Activated CD8-positive, alpha-beta memory T cell treated with anti-CD3 and anti-CD28 coated beads, Interleukin-2, amount 50 U/mL, for 48 hours (primary cell): ENCODE data around the gene ZNF75A.

Source experiments
- DNase-seq: peaks from one replicate; pipeline ENCODE4 v3.0.0-alpha.2; 2020

ZNF75A gene

GRCh38 chr16:3289998-3290673 lies 15.2 kb upstream of the ZNF75A start:
- DNase-seq = no peak

- DNase-seq = no peak
Observed at GRCh38 chr16:3292604-3293003, 12.7 kb upstream of the ZNF75A start.

- no peak for DNase-seq
Observed at GRCh38 chr16:3295209-3295608, 10.1 kb upstream of the ZNF75A start.

- no peak for DNase-seq
Observed at GRCh38 chr16:3295783-3296182, 9.5 kb upstream of the ZNF75A start.

- DNase-seq = no peak
Observed at GRCh38 chr16:3304370-3304769, 927 bp upstream of the ZNF75A start.

- no peak for DNase-seq
Observed at GRCh38 chr16:3306078-3306477, 781 bp downstream of the ZNF75A start.

GRCh38 chr16:3311496-3311895 lies 6.2 kb downstream of the ZNF75A start:
- DNase-seq = no peak

- DNase-seq = no peak
Observed at GRCh38 chr16:3317315-3317999, 12.2 kb downstream of the ZNF75A start.

- no peak for DNase-seq
Observed at GRCh38 chr16:3321816-3322215, 16.5 kb downstream of the ZNF75A start.

- no peak for DNase-seq
Observed at GRCh38 chr16:3327514-3327913, 22.2 kb downstream of the ZNF75A start.

GRCh38 chr16:3328104-3328503 lies 22.8 kb downstream of the ZNF75A start:
- no peak for DNase-seq

GRCh38 chr16:3328643-3329042 lies 23.3 kb downstream of the ZNF75A start:
- DNase-seq = no peak

GRCh38 chr16:3346041-3346440 lies 40.7 kb downstream of the ZNF75A start:
- DNase-seq = no peak

GRCh38 chr16:3347586-3347985 lies 42.3 kb downstream of the ZNF75A start:
- DNase-seq = no peak

- no peak for DNase-seq
Observed at GRCh38 chr16:3348547-3349167, 43.4 kb downstream of the ZNF75A start.

- DNase-seq = no peak
Observed at GRCh38 chr16:3349175-3349574, 43.9 kb downstream of the ZNF75A start.

GRCh38 chr16:3355589-3355988 lies 50.3 kb downstream of the ZNF75A start, which contains the start of gene OR2C1:
OR2C1 (plus strand) TSS chr16:3355889; CDS start chr16:3355941, 52 bp downstream.
- DNase-seq = no peak

- DNase-seq = no peak
Observed at GRCh38 chr16:3356118-3356517, 50.8 kb downstream of the ZNF75A start.

GRCh38 chr16:3358871-3359270 lies 53.6 kb downstream of the ZNF75A start:
- DNase-seq = no peak

- no peak for DNase-seq
Observed at GRCh38 chr16:3362931-3363330, 57.6 kb downstream of the ZNF75A start.

GRCh38 chr16:3363793-3364192 lies 58.5 kb downstream of the ZNF75A start:
- DNase-seq = no peak

GRCh38 chr16:3364774-3365427 lies 59.6 kb downstream of the ZNF75A start:
- DNase-seq = peak; percentile 88
